ENCODE results near the gene NR2F6. TPM values are rescaled to one million over a fixed set of nuclear protein-coding genes. Genes with fewer than 3 reads are reported as not detected.

Gene NR2F6
- total RNA-seq, result 1 to 10 TPM; 1.8 to 2.1 TPM
- total RNA-seq, result 0.90 to 4.5 reads per million in 2 donors

DNA sequence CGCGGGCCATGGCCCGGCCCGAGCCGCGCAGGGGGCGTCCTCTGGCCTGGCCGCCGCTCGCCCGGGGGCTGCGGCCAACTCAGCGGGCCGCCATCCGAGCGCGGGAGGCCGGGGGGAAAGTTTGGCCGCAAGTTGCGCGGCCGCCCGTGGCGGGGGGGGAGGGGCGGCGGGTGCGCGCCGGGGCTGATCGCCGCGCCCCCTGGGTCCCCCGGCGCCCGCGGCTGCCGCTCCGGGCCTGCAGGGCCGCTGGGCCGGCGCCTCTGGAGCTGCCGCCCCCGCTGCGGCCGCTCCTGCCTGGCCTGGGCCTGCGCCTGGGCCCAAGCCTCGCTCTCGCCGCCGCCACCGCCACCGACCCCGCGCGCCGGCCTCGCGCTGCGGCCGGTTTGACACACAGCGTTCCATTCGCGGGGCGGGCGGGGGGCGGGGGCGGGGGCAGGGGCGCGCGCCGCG, at the start of gene NR2F6:
TSS of gene NR2F6 (minus strand) at position 385 of the 450 bp plus-strand sequence. CDS start 699 bp downstream, outside the sequence.
- Mint-ChIP-seq H3K4me3 (peak within 1 kb of the TSS; percentile 90), H3K4me1 (peaks cover 17% of the 10 kb centered on the region), H3K27me3 (no peaks in the 10 kb centered on the region), H3K36me3 (ENCODE audit: low read depth) (no peaks in the 10 kb centered on the region), H3K27ac (peak within 1 kb of the TSS; percentile 21)
- ATAC-seq (peak; percentile 12), DNase-seq (peak in 1 of 3 donors; percentile 28)
- no peaks in the 10 kb centered on the region for H3K9me3 ChIP-seq (ENCODE audit: control insufficient read depth, low read length, poor library complexity, severe bottlenecking)

DNA sequence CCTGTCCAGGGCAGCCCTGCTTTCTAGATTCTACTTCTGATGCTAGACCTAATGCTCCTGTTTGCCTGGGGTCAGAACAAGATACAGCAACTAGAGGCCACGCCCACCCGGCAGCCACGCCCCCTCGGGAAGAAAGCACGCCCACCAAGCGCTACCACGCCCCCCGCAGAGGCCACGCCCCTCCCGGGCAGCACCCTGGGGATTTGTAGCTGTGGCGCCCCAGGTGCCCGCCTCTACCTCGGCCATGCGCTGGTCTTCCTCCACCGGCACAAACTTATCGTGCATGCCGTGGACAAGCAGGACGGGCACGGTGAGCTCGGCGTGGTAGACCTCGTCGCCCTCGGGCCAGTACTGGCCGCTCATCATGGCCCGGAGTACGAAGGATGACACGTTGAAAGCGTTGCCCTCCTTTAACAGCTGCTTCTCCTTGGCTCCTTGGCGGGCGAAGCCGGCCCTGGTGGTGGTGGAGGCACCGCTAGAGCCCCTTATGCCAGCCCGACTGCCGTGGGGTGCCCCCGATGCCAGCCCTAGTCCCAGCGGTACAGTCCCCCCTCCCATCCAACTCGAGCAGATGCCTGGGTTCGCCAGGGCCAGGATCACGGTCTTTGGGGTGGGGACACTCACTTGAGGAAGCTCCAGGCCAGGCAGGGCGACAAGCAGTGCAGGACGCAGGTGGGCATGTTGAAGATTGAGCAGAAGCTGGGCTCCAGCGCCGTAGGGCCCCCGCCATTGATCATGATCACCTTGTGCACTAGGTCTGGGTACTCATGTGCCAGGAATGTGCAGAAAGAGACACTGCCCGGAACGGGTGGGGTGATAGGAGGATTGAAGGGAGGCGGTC, 48.6 kb upstream of the NR2F6 start:
- Mint-ChIP-seq H3K36me3 (ENCODE audit: low read depth) (no peaks in the 10 kb centered on the region), H3K27me3 (no peaks in the 10 kb centered on the region), H3K4me3 (no peak overlapping the region), H3K27ac (no peak overlapping the region), H3K4me1 (peaks cover 5% of the 10 kb centered on the region)
- ATAC-seq (no peak), DNase-seq (peak; percentile 45 to 56 (median 52))
- no peaks in the 10 kb centered on the region for H3K9me3 ChIP-seq (ENCODE audit: control insufficient read depth, low read length, poor library complexity, severe bottlenecking)

DNA sequence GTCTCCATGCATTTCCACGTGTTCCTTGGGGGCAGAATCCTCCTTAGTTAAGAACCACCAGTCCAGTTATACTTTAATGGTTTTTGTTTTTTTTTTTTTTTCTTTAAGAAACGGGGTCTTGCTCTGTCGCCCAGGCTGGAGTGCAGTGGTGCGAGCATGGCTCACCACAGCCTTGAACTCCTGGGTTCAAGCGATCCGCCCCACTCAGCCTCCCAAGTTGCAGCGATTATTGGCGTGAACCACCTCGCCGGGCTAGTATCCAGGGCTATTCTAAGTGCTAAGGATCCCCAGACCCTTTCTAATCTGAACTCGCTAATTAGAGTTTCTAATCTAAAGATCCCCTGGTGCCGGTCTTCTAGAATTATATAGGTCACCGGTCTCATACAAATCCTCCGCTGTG, 47.9 kb upstream of the NR2F6 start:
- Mint-ChIP-seq H3K4me3 (no peak overlapping the region), H3K27me3 (no peaks in the 10 kb centered on the region), H3K27ac (no peak overlapping the region), H3K36me3 (ENCODE audit: low read depth) (no peaks in the 10 kb centered on the region), H3K4me1 (peaks cover 5% of the 10 kb centered on the region)
- no peaks in the 10 kb centered on the region for H3K9me3 ChIP-seq (ENCODE audit: control insufficient read depth, low read length, poor library complexity, severe bottlenecking)
- DNase-seq, result no peak
- no peak for ATAC-seq

DNA sequence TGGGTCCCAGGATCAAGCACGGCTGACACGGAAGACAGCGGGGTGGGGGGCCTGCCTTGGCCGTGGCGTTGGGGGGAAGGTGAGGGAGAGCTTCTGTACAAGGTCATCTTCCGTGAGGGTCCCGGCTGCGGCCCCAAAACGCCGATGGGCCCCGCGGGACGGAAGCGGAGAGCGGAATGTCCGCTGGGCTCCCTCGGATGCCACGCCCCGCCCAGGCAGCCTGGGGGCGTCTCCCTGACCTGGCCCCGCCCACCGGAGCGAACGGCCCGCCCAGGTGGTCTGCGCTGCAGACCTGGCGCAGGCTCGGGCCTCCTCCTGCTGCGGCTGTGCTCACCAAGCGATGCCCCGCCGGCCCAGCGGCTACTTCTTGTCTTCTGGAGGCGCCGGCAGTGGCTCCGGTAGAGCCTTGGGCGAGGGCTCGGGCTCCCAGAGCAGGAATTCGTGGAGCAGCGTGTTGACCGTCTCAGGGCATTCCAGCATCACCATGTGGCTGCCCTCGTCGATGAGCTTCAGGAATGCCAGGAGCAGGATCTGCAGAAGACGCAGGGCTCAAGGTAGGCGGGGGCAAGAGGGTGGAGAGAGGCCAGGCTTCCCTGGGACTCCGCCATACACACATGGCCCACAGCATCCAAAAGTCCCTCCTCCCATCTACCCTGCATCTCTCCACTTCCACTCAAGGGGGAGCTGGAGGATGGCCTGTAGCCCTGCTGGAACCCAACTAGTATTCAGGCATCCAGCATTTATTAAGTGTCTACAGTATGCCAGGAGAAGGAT, 46.8 kb upstream of the NR2F6 start:
- Mint-ChIP-seq H3K4me3 (peak overlapping the region; percentile 90), H3K4me1 (peaks cover 5% of the 10 kb centered on the region), H3K27me3 (no peaks in the 10 kb centered on the region), H3K36me3 (ENCODE audit: low read depth) (no peaks in the 10 kb centered on the region), H3K27ac (peak overlapping the region; percentile 51)
- ATAC-seq, result peak; percentile 98
- peak; percentile 70 to 79 (median 77) for DNase-seq
- H3K9me3 ChIP-seq (ENCODE audit: control insufficient read depth, low read length, poor library complexity, severe bottlenecking), result no peaks in the 10 kb centered on the region

DNA sequence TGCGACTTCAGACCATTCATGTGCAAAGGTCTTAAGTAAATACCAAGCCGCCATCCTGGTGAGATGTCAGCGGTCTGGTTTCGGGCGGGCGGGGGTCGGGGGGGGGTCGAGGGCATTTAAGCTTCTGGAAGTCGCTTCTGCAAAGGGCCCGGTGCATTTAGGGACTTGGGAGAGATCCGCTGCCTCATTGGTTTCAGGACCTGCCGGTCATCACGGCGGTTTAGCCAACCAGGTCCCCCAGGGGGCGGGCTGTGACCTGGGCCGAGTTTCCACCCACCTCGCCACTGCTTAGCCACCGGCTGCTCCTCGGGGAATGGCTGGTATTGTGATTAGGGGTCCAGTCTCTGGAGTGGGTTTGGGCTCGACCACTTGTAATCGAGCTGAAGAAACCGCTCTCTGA, 43.8 kb upstream of the NR2F6 start:
- H3K9me3 ChIP-seq (ENCODE audit: control insufficient read depth, low read length, poor library complexity, severe bottlenecking), result no peaks in the 10 kb centered on the region
- DNase-seq, result no peak
- no peaks in the 10 kb centered on the region for H3K27me3 Mint-ChIP-seq
- H3K4me1 Mint-ChIP-seq, result peaks cover 5% of the 10 kb centered on the region
- H3K27ac Mint-ChIP-seq, result no peak overlapping the region
- no peaks in the 10 kb centered on the region for H3K36me3 Mint-ChIP-seq (ENCODE audit: low read depth)
- ATAC-seq, result no peak
- H3K4me3 Mint-ChIP-seq, result no peak overlapping the region

DNA sequence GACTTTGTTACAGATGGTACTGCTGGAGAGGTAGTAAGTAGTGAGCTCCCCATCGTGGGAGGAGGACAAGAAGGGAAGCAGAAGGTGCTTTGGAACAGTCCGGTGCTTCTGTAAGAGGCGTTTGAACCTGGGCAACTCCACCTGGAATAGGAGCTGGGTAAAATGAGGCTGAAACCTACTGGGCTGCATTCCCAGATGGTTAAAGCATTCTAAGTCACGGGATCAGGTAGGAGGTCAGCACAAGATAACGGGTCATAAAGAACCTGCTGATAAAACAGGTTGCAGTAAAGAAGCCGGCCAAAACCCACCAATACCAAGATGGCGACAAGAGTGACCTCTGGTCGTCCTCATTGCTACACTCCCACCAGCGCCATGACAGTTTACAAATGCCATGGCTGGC, 41.0 kb upstream of the NR2F6 start:
- no peaks in the 10 kb centered on the region for H3K9me3 ChIP-seq (ENCODE audit: control insufficient read depth, low read length, poor library complexity, severe bottlenecking)
- peaks cover 5% of the 10 kb centered on the region for H3K4me1 Mint-ChIP-seq
- no peak for ATAC-seq
- no peak overlapping the region for H3K27ac Mint-ChIP-seq
- no peaks in the 10 kb centered on the region for H3K36me3 Mint-ChIP-seq (ENCODE audit: low read depth)
- no peaks in the 10 kb centered on the region for H3K27me3 Mint-ChIP-seq
- no peak for DNase-seq
- H3K4me3 Mint-ChIP-seq, result no peak overlapping the region

DNA sequence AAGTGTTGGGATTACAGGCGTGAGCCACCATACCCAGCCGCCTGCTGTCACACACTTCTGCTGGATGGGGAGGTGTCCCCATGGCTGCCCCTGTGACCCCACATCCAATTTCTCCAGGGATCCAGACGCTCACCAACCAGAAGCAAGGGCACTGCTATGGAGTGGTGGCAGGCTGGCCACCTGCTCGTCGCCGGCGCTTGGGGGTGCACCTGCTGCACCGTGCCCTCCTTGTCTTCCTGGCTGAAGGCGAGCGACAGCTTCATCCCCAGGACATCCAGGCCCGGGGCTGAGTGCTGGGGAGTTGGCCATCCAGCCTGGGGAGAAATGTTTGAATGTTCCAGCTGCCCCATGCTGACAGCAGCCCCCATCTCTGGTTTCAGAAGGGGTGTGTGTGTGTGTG, 40.5 kb upstream of the NR2F6 start:
- H3K4me3 Mint-ChIP-seq, result no peak overlapping the region
- H3K27ac Mint-ChIP-seq, result no peak overlapping the region
- ATAC-seq (no peak), DNase-seq (no peak)
- H3K27me3 Mint-ChIP-seq, result no peaks in the 10 kb centered on the region
- H3K4me1 Mint-ChIP-seq, result peaks cover 5% of the 10 kb centered on the region
- H3K36me3 Mint-ChIP-seq (ENCODE audit: low read depth), result no peaks in the 10 kb centered on the region
- no peaks in the 10 kb centered on the region for H3K9me3 ChIP-seq (ENCODE audit: control insufficient read depth, low read length, poor library complexity, severe bottlenecking)

DNA sequence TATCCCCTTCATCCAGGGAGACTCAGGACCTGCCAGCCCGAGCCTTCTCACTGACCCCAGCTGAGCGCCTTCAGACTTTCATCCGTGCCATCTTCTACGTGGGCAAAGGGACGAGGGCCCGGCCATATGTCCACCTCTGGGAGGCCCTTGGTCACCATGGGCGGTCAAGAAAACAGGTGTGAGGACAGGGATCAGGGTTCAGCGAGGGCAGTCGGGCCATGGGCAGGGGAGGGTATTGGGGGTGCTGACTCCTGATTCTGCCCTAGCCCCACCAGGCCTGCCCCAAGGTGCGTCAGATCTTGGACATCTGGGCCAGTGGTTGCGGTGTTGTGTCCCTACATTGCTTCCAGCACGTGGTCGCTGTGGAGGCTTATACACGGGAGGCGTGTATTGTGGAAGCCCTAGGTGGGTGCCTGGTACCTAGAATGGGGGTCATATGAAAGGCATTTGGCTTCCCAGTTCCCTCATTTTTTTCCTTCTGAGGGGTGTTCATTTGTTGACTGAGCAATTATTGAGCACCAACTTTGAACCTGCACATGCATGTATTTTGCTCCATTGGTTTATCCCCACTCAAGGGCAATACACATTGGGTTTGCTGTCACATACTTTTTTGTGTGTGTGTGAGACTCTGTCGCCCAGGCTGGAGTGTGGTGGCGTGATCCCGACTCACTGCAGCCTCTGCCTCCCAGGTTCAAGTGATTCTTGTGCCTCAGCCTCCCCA, 39.9 kb upstream of the NR2F6 start:
- Mint-ChIP-seq H3K27ac (no peak overlapping the region), H3K4me3 (no peak overlapping the region), H3K27me3 (no peaks in the 10 kb centered on the region), H3K4me1 (peaks cover 5% of the 10 kb centered on the region), H3K36me3 (ENCODE audit: low read depth) (no peaks in the 10 kb centered on the region)
- ATAC-seq (no peak), DNase-seq (no peak)
- no peaks in the 10 kb centered on the region for H3K9me3 ChIP-seq (ENCODE audit: control insufficient read depth, low read length, poor library complexity, severe bottlenecking)

DNA sequence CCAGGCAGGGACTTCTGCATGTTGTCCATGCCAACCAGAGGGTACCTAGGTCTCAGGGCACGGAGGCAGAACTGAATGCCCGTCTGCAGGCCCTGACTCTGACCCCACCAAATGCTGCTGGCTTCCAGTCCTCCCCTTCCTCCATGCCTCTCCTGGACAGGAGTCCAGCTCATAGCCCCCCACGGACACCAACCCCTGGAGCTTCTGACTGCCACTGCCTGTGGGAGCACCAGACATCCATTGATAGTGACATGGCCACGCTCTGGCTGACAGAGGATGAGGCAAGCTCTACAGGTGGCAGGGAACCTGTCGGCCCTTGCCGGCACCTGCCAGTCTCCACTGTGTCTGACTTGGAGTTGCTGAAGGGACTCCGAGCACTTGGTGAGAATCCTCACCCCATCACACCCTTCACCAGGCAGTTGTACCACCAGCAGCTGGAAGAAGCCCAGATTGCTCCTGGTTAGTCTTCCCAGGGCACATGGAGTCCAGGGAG, 37.8 kb upstream of the NR2F6 start:
- Mint-ChIP-seq H3K36me3 (ENCODE audit: low read depth) (no peaks in the 10 kb centered on the region), H3K27ac (no peak overlapping the region), H3K27me3 (no peaks in the 10 kb centered on the region), H3K4me1 (peaks cover 5% of the 10 kb centered on the region), H3K4me3 (no peak overlapping the region)
- DNase-seq, result no peak
- no peaks in the 10 kb centered on the region for H3K9me3 ChIP-seq (ENCODE audit: control insufficient read depth, low read length, poor library complexity, severe bottlenecking)
- ATAC-seq, result no peak

DNA sequence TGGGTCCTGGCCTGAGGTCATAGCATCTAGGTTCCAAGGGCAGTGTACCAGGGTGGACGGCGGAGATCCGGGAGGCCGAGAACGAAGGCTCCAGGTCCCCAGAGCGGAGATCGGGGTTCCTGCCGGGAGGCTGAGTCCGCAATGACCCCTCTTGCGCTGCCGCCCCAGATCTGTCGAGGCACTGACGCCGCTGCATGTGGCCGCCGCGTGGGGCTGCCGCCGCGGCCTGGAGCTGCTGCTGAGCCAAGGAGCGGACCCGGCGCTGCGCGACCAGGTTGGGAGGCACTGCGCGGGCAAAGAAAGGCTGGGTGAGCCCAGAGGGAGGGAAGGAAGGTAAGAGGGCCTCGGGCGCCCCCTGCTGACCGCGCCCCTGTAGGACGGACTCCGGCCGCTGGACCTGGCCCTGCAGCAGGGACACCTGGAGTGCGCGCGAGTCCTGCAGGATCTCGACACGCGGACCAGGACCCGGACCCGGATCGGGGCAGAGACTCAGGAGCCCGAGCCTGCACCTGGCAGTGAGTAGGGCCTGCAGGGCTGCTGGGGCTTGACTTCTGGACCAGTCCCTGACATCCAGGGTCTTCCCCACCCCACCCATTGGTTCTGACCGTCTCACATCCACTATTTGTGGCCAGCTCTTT, 36.9 kb upstream of the NR2F6 start:
- DNase-seq (peak; percentile 63 to 69 (median 65)), ATAC-seq (peak; percentile 97)
- Mint-ChIP-seq H3K27ac (no peak overlapping the region), H3K27me3 (no peaks in the 10 kb centered on the region), H3K36me3 (ENCODE audit: low read depth) (no peaks in the 10 kb centered on the region), H3K4me3 (peak overlapping the region; percentile 89), H3K4me1 (peaks cover 5% of the 10 kb centered on the region)
- H3K9me3 ChIP-seq (ENCODE audit: control insufficient read depth, low read length, poor library complexity, severe bottlenecking), result no peaks in the 10 kb centered on the region

DNA sequence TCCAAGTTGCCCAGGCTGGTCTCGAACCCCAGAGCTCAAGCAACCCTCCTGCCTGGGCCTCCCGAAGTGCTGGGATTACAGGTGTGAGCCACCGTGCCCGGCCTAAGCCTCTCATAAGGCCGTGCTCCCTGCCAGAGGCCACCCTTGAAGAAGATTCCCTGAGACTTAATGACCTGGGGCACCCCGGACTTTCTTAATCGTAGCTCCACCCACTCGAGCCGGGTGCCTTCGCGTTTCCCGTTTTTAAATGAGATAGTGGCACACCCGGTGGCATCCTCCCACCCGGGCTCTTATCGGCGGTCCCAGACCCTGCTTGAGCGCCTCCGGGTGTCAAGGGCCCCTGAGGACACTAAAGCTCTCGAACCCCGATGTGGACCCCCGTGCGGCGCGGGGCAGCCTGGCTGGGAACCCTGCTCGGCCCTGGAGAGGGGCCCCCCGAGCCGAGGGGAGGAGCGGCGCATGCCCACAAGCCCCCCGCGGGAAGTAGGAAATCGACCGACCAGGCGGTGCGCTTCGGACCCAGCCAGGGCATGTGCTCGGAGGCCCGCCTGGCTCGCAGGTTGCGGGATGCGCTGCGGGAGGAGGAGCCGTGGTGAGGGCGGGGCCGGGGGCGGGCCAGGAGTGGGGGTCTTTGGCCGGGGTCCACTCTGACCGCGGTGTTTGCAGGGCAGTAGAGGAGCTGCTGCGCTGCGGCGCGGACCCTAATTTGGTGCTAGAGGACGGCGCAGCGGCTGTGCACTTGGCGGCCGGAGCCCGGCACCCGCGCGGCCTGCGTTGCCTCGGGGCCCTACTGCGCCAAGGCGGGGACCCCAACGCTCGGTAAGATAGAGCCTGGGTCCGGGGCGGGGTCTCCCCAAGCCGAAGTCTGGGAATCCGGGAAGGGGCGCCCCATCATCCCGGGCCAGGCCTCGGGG, 35.9 kb upstream of the NR2F6 start, which contains the start of gene ANKLE1:
TSS of gene ANKLE1 (plus strand) at position 511 of the 914 bp plus-strand sequence. CDS start at position 531, 20 bp downstream.
- no peaks in the 10 kb centered on the region for H3K36me3 Mint-ChIP-seq (ENCODE audit: low read depth)
- H3K4me3 Mint-ChIP-seq, result peak within 1 kb of the TSS; percentile 89
- no peaks in the 10 kb centered on the region for H3K9me3 ChIP-seq (ENCODE audit: control insufficient read depth, low read length, poor library complexity, severe bottlenecking)
- peaks cover 5% of the 10 kb centered on the region for H3K4me1 Mint-ChIP-seq
- DNase-seq, result no peak
- peak; percentile 16 for ATAC-seq
- no peaks in the 10 kb centered on the region for H3K27me3 Mint-ChIP-seq
- H3K27ac Mint-ChIP-seq, result no peak within 1 kb of the TSS

DNA sequence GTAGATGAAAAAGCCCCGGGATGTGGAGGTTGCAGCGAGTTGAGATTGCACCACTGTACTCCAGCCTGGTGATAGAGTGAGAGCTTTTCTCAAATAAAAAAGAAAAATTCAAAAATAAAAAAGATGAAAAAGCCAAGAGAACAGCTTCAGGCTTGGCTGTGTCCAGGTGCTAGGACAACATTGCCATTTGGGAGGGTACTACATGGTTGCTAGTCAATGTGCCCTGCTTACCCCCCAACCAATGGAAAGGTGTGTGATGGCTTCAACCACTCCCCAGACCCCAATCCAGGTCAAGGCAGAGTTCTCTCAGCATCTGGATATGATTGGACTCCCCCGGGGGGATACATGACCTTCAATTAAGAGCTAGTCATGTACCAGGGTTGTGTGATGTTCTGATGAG, 33.7 kb upstream of the NR2F6 start:
- no peak for ATAC-seq
- peaks cover 5% of the 10 kb centered on the region for H3K4me1 Mint-ChIP-seq
- no peak for DNase-seq
- H3K9me3 ChIP-seq (ENCODE audit: control insufficient read depth, low read length, poor library complexity, severe bottlenecking), result no peaks in the 10 kb centered on the region
- no peak overlapping the region for H3K27ac Mint-ChIP-seq
- H3K27me3 Mint-ChIP-seq, result no peaks in the 10 kb centered on the region
- no peaks in the 10 kb centered on the region for H3K36me3 Mint-ChIP-seq (ENCODE audit: low read depth)
- no peak overlapping the region for H3K4me3 Mint-ChIP-seq

Data from T-helper 17 cell (primary cell).